ES-I3 (cell line): Measurements from ENCODE around the gene PRRX1.

Experiments
- H3K36me3 ChIP-seq: 2 replicates; pipeline ENCODE4 v1.6.1; 2013; ENCODE audit warnings: mild to moderate bottlenecking, low read length, control low read depth, moderate library complexity; ENCODE audit not compliant: insufficient read depth
- H3K4me1 ChIP-seq: 2 replicates; pipeline ENCODE4 v1.6.1; 2013; ENCODE audit warnings: mild to moderate bottlenecking, control low read depth, low read length; ENCODE audit not compliant: insufficient read depth
- H3K9ac ChIP-seq: 2 replicates; pipeline ENCODE4 v1.6.1; 2013; ENCODE audit warnings: low read depth, mild to moderate bottlenecking, low read length, moderate library complexity
- H3K9me3 ChIP-seq: 2 replicates; pipeline ENCODE4 v1.6.1; 2013; ENCODE audit warnings: mild to moderate bottlenecking, low read length, moderate library complexity; ENCODE audit not compliant: control insufficient read depth, insufficient read depth

PRRX1 gene

GRCh38 chr1:170670802-170671628 is 7.1 kb downstream of the PRRX1 start:
- Histone ChIP-seq H3K9me3 (no peaks in the 10 kb centered on the region), H3K36me3 (no peaks in the 10 kb centered on the region), H3K4me1 (peaks cover 5% of the 10 kb centered on the region; the same call in 1 of the 2 replicates), H3K9ac (no peak overlapping the region)

GRCh38 chr1:170671629-170671963 is 7.7 kb downstream of the PRRX1 start:
- Histone ChIP-seq H3K9me3 (no peaks in the 10 kb centered on the region), H3K9ac (no peak overlapping the region), H3K4me1 (peaks cover 5% of the 10 kb centered on the region; the same call in 1 of the 2 replicates), H3K36me3 (no peaks in the 10 kb centered on the region)

DNA sequence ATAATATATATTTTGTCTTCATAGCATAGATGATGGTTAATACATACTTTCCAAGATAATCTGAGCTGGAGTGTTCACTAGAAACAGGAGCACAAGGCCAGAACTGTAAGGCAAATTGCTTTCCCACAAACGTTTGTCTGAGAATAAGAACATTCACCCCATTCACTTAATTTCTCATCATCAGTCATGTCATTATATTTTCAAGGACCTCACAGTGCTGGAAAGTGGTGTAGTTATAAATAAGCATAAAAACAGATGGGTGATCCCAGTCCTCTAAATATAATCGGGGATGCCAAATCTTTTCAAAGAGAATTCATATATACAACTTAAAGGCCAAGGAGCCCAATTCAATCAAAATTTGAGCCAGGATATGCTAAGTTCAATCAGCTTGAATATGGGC is 8.4 kb downstream of the PRRX1 start:
- Histone ChIP-seq H3K36me3 (no peaks in the 10 kb centered on the region), H3K9ac (no peak overlapping the region), H3K4me1 (peaks cover 4% of the 10 kb centered on the region; the same call in 1 of the 2 replicates), H3K9me3 (no peaks in the 10 kb centered on the region)

GRCh38 chr1:170674239-170674638 is 10.3 kb downstream of the PRRX1 start:
- Histone ChIP-seq H3K4me1 (0 out of 2 replicates have a peak, but pooled peaks cover 6% of the 10 kb centered on the region), H3K9me3 (no peaks in the 10 kb centered on the region), H3K9ac (no peak overlapping the region), H3K36me3 (no peaks in the 10 kb centered on the region)

DNA sequence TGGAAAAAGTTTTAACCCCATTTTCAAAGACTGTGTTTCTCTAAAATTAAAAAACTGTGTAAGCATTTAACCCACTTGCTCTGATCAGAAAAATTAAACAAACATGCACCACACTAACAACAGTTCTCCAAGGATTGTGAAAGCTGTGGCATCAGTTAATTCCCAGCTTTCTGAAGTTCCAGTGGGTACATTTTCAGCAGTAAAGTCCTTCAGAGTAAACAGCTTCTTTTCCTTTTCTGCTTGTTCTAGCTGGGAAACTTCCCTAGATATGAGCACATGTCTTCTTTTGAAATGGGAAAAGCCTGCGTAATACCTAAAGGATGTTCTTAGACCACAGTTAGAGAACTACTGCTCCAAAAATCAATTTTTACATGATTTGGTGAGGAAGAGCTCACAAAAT is 11.1 kb downstream of the PRRX1 start:
- no peaks in the 10 kb centered on the region for H3K36me3 ChIP-seq
- no peaks in the 10 kb centered on the region for H3K9me3 ChIP-seq
- H3K4me1 ChIP-seq = 0 out of 2 replicates have a peak, but pooled peaks cover 6% of the 10 kb centered on the region
- no peak overlapping the region for H3K9ac ChIP-seq

DNA sequence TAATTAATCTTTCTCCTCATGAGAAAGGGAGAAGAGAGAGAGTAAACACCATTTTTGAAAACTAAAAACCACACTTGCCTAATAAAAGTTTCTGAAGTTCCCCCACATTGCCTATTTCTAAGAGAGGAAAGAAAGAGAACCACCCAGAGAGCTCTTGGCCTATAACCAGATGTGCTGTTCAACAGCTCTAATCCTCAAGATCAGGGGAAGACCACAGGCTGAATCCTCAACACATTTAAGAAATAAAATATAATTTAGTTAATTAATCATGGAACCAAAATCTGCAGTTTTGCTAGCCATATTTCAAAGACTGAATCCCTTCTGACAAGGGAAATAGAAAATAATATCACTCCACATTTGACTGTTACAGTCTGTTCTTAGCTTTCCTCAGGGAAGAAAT is 11.9 kb downstream of the PRRX1 start:
- H3K36me3 ChIP-seq = no peaks in the 10 kb centered on the region

GRCh38 chr1:170676628-170677027 is 12.7 kb downstream of the PRRX1 start:
- H3K4me1 ChIP-seq = 0 out of 2 replicates have a peak, but pooled peaks cover 6% of the 10 kb centered on the region
- H3K9me3 ChIP-seq = no peaks in the 10 kb centered on the region
- H3K36me3 ChIP-seq = no peaks in the 10 kb centered on the region
- no peak overlapping the region for H3K9ac ChIP-seq

More for the DNA sequence above, 11.9 kb downstream of the PRRX1 start:
- H3K4me1 ChIP-seq = 0 out of 2 replicates have a peak, but pooled peaks cover 6% of the 10 kb centered on the region
- H3K9me3 ChIP-seq = no peaks in the 10 kb centered on the region
- no peak overlapping the region for H3K9ac ChIP-seq

DNA sequence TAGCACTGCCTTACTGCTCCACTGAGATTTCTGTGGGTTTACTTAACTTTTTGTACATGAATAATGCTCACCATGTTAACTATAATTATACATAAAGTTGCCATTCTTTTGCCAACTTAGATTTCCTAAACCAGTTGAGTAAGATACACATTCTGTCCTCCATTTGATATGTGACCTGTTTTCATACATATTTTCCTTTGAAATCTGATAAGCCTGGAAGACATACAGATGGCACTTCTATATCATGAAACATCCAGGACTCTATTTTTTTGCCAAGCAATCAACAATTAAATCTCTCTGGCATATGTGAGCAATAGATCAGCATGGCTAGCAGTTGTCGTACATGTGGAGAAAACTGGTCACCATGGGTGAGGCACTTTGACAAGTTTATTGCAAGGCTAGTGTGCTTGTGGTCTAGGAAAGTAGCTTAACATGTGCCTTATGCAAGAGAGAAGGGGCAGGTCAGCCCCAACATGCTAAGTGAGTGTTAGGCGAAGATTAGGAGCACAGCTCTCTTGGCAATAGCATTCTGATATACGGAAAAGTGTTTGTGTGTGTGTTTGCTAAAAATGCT is 14.2 kb downstream of the PRRX1 start:
- Histone ChIP-seq H3K4me1 (0 out of 2 replicates have a peak, but pooled peaks cover 6% of the 10 kb centered on the region), H3K36me3 (no peaks in the 10 kb centered on the region), H3K9ac (no peak overlapping the region), H3K9me3 (no peaks in the 10 kb centered on the region)

DNA sequence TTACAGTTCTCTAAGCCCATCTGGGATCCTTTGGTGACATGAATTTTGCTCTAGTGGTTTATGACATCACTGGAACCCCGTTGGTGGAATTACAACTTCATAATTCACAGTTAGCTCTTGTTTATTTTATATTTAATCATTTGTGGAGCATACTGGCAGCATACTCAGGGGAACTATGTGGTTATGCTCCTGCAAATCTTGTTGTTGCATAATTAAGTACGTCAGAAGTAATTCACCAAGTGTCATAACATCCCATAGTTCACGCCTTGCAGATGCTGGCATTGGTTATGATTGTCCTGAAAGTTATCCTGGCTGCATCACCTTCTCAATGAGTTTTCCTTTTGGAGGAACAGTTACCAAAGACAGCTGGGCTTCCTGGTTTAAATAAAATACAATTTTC is 16.5 kb downstream of the PRRX1 start:
- Histone ChIP-seq H3K9me3 (no peaks in the 10 kb centered on the region), H3K36me3 (no peaks in the 10 kb centered on the region), H3K4me1 (0 out of 2 replicates have a peak, but pooled peaks cover 6% of the 10 kb centered on the region), H3K9ac (no peak overlapping the region)

GRCh38 chr1:170682169-170682568 is 18.2 kb downstream of the PRRX1 start:
- no peak overlapping the region for H3K9ac ChIP-seq

DNA sequence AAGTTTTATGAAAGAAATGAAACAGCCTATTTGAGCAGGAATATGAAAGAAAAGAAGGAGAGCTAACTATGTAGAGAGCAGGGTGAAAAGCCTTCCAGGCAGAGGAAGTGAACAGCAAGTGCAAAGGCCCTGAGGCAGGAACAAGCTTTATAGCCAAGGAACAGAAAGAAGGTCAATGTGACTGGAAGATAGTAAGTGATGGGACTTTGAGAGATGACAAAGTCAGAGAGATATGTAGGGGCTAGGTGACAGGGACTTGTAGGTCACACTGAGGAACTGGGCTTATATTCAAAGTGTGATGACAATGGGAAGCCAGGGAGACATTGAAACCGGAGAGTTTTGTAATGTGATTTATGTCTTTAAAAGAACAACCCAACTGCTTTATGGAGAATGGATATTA is 18.9 kb downstream of the PRRX1 start:
- 0 out of 2 replicates have a peak, but pooled peaks cover 6% of the 10 kb centered on the region for H3K4me1 ChIP-seq
- H3K9me3 ChIP-seq = no peaks in the 10 kb centered on the region
- H3K9ac ChIP-seq = no peak overlapping the region
- H3K36me3 ChIP-seq = no peaks in the 10 kb centered on the region

More at GRCh38 chr1:170682169-170682568, 18.2 kb downstream of the PRRX1 start:
- H3K36me3 ChIP-seq = no peaks in the 10 kb centered on the region
- H3K9me3 ChIP-seq = no peaks in the 10 kb centered on the region
- H3K4me1 ChIP-seq = 0 out of 2 replicates have a peak, but pooled peaks cover 6% of the 10 kb centered on the region

DNA sequence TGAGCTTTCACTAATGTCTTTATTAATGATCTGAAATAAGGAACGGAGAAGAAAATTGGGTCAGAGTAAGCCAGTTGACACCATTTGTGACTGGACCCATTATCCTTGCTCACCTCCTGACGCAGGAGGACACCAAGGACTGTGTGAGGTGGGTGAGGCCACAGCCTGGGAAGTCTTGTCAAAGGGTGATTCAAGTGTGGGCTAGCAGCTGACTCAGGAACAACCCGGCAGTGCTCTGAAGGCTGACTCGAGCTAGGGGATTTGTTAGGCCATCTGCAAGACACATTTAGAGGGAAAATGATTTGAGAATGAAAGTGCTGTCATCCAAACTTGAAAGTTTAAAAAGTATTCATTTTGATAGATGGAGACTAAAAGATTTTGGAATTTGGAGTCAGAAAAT is 21.2 kb downstream of the PRRX1 start:
- Histone ChIP-seq H3K9me3 (no peaks in the 10 kb centered on the region), H3K4me1 (no peaks in the 10 kb centered on the region), H3K36me3 (no peaks in the 10 kb centered on the region), H3K9ac (no peak overlapping the region)

DNA sequence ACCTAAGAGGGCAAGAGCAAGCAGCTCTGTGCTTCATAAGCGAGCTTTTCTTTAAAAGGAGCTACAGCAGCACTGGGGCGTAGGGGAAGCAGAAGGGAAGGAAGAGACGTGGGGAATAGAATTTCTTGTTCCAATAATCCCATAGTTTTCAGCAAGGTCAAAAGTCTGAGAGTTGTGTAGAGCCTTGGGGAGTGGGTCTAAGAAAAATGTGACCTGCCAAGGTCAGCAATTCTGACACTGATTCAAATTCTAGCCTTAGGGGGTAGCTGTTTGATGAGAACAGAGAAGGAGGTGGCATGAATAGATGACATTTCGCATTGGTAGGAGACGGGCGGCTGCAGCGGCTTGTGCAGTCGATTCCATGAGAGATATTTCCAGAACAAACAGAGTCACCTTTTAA is 22.4 kb downstream of the PRRX1 start:
- Histone ChIP-seq H3K4me1 (no peaks in the 10 kb centered on the region), H3K36me3 (no peaks in the 10 kb centered on the region), H3K9me3 (no peaks in the 10 kb centered on the region), H3K9ac (no peak overlapping the region)

- no peaks in the 10 kb centered on the region for H3K9me3 ChIP-seq
- H3K9ac ChIP-seq = no peak overlapping the region
- H3K4me1 ChIP-seq = no peaks in the 10 kb centered on the region; the same call in 1 of the 2 replicates
- no peaks in the 10 kb centered on the region for H3K36me3 ChIP-seq
These were observed 23.7 kb downstream of the PRRX1 start for GRCh38 chr1:170687621-170688020.

GRCh38 chr1:170691258-170691657 is 27.3 kb downstream of the PRRX1 start:
- Histone ChIP-seq H3K9ac (no peak overlapping the region), H3K4me1 (peaks cover 7% of the 10 kb centered on the region; the same call in 1 of the 2 replicates)

More at GRCh38 chr1:170691258-170691657, 27.3 kb downstream of the PRRX1 start:
- no peaks in the 10 kb centered on the region for H3K36me3 ChIP-seq
- H3K9me3 ChIP-seq = no peaks in the 10 kb centered on the region
